OCI-LY7 (cell line): Measurements from ENCODE around the gene NBEA.
"Not testable (repeated sequence)": the region's sequence is repeated elsewhere in the genome, so short reads cannot be mapped to it uniquely, and the experiment has no call there.

ENCODE experiments used
- CTCF ChIP-seq: fragments of 200-600 bp; sonication (generic); conservative IDR thresholded peaks from 2 replicates; pipeline ENCODE4 v1.5.1; 2014; ENCODE audit warnings: mild to moderate bottlenecking, antibody characterized with exemption, low read length, moderate library complexity, mixed read lengths
- EZH2phosphoT487 ChIP-seq: fragments of 200-600 bp; sonication (generic); IDR thresholded peaks from 2 replicates; pipeline ENCODE4 v1.6.1; 2018; ENCODE audit warnings: low read depth, borderline replicate concordance, mild to moderate bottlenecking, mixed run types, antibody characterized with exemption, low read length, moderate library complexity, mixed read lengths

- TF ChIP-seq CTCF, EZH2phosphoT487: not testable (repeated sequence)
Measured at GRCh38 chr13:35408285-35408684, 466.2 kb downstream of the NBEA start.
